ENCODE data around the gene FAM237A. TPM values are rescaled to one million over a fixed set of nuclear protein-coding genes. Genes with fewer than 3 reads are reported as not detected.

The FAM237A gene
- not detected for polyA plus RNA-seq

GRCh38 chr2:206642075-206643025 is at the start of gene FAM237A:
Gene FAM237A, plus strand, starts transcription at chr2:206642487. Its CDS starts 1,750 bp downstream, at chr2:206644237.
- WGBS, 3 donors = 3 to 8% (median 6%) methylated on average over 56 of the region's 56 CpGs

GRCh38 chr2:206597717-206598218 is 44.5 kb upstream of the FAM237A start:
- WGBS, 3 donors = 90 to 91% (median 90%) methylated on average over 3 of the region's 3 CpGs
- no peak overlapping the region for H3K27ac ChIP-seq (ENCODE audit: low read depth, low read length)

More at GRCh38 chr2:206642075-206643025, at the start of gene FAM237A:
- H3K27ac ChIP-seq (ENCODE audit: low read depth, low read length) = no peak within 1 kb of the TSS

GRCh38 chr2:206603243-206603642 is 39.0 kb upstream of the FAM237A start:
- 78 to 86% (median 82%) methylated on average over 3 of the region's 3 CpGs for WGBS, 3 donors
- H3K27ac ChIP-seq (ENCODE audit: low read depth, low read length) = no peak overlapping the region

- WGBS, 3 donors = 55 to 72% (median 63%) methylated on average over 1 of the region's 1 CpG
- no peak overlapping the region for H3K27ac ChIP-seq (ENCODE audit: low read depth, low read length)
Measured at GRCh38 chr2:206610451-206610850, 31.8 kb upstream of the FAM237A start.

GRCh38 chr2:206611191-206611590 is 31.1 kb upstream of the FAM237A start:
- no peak overlapping the region for H3K27ac ChIP-seq (ENCODE audit: low read depth, low read length)
- WGBS, 3 donors = 90 to 94% (median 94%) methylated on average over 6 of the region's 6 CpGs

- 43 to 69% (median 53%) methylated on average over 3 of the region's 3 CpGs for WGBS, 3 donors
- no peak overlapping the region for H3K27ac ChIP-seq (ENCODE audit: low read depth, low read length)
Measured at GRCh38 chr2:206611736-206612135, 30.6 kb upstream of the FAM237A start.

- H3K27ac ChIP-seq (ENCODE audit: low read depth, low read length) = no peak overlapping the region
- 64 to 84% (median 84%) methylated on average over 6 of the region's 6 CpGs for WGBS, 3 donors
Measured at GRCh38 chr2:206614811-206615210, 27.5 kb upstream of the FAM237A start.

GRCh38 chr2:206615417-206616089 is 26.7 kb upstream of the FAM237A start:
- WGBS, 3 donors = 77 to 81% (median 79%) methylated on average over 7 of the region's 7 CpGs
- no peak overlapping the region for H3K27ac ChIP-seq (ENCODE audit: low read depth, low read length)

- WGBS, 3 donors = 39 to 72% (median 62%) methylated on average over 2 of the region's 2 CpGs
- H3K27ac ChIP-seq (ENCODE audit: low read depth, low read length) = no peak overlapping the region
Measured at GRCh38 chr2:206616151-206616550, 26.1 kb upstream of the FAM237A start.

- H3K27ac ChIP-seq (ENCODE audit: low read depth, low read length) = no peak overlapping the region
- WGBS, 3 donors = 76 to 82% (median 77%) methylated on average over 3 of the region's 3 CpGs
Measured at GRCh38 chr2:206619011-206619410, 23.3 kb upstream of the FAM237A start.

GRCh38 chr2:206626108-206626507 is 16.2 kb upstream of the FAM237A start:
- WGBS, 3 donors = 71 to 78% (median 73%) methylated on average over 2 of the region's 2 CpGs
- no peak overlapping the region for H3K27ac ChIP-seq (ENCODE audit: low read depth, low read length)

GRCh38 chr2:206627632-206628031 is 14.7 kb upstream of the FAM237A start:
- no peak overlapping the region for H3K27ac ChIP-seq (ENCODE audit: low read depth, low read length)

- no peak overlapping the region for H3K27ac ChIP-seq (ENCODE audit: low read depth, low read length)
- 33 to 53% (median 52%) methylated on average over 3 of the region's 3 CpGs for WGBS, 3 donors
Measured at GRCh38 chr2:206631340-206631739, 10.9 kb upstream of the FAM237A start.

- H3K27ac ChIP-seq (ENCODE audit: low read depth, low read length) = no peak overlapping the region
- 65 to 88% (median 82%) methylated on average over 1 of the region's 1 CpG for WGBS, 3 donors
Measured at GRCh38 chr2:206635015-206635414, 7.3 kb upstream of the FAM237A start.

- H3K27ac ChIP-seq (ENCODE audit: low read depth, low read length) = no peak overlapping the region
- WGBS, 3 donors = 18 to 49% (median 42%) methylated on average over 2 of the region's 2 CpGs
Measured at GRCh38 chr2:206639636-206640035, 2.7 kb upstream of the FAM237A start.

GRCh38 chr2:206641226-206641625 is 1.1 kb upstream of the FAM237A start:
- 42 to 49% (median 45%) methylated on average over 3 of the region's 3 CpGs for WGBS, 3 donors

GRCh38 chr2:206647985-206648384 is 5.7 kb downstream of the FAM237A start:
- 34 to 70% (median 39%) methylated on average over 1 of the region's 1 CpG for WGBS, 3 donors

More at GRCh38 chr2:206641226-206641625, 1.1 kb upstream of the FAM237A start:
- H3K27ac ChIP-seq (ENCODE audit: low read depth, low read length) = no peak overlapping the region

GRCh38 chr2:206657087-206657486 is 14.8 kb downstream of the FAM237A start:
- no peak overlapping the region for H3K27ac ChIP-seq (ENCODE audit: low read depth, low read length)
- WGBS, 3 donors = 85 to 92% (median 86%) methylated on average over 1 of the region's 1 CpG

More at GRCh38 chr2:206647985-206648384, 5.7 kb downstream of the FAM237A start:
- H3K27ac ChIP-seq (ENCODE audit: low read depth, low read length) = no peak overlapping the region

- 76 to 84% (median 79%) methylated on average over 3 of the region's 3 CpGs for WGBS, 3 donors
- no peak overlapping the region for H3K27ac ChIP-seq (ENCODE audit: low read depth, low read length)
Measured at GRCh38 chr2:206665251-206665650, 23.0 kb downstream of the FAM237A start.
